Suprapubic skin (tissue), 4 donors: ENCODE measurements around the gene HSPA1L. TPM values are rescaled to one million over a fixed set of nuclear protein-coding genes. Genes with fewer than 3 reads are reported as not detected.
"Not testable (repeated sequence)": the region's sequence is repeated elsewhere in the genome, so short reads cannot be mapped to it uniquely, and the experiment has no call there.

Experiments used
- DNase-seq, 2 donors: peaks; one replicate each; pipeline ENCODE4 v3.0.0-alpha.2; 2019; ENCODE audit warnings: low spot score in 2 of 2
- H3K27ac ChIP-seq: fragments of 200-600 bp; sonication (generic); one replicate; pipeline ENCODE4 v1.5.1; 2019
- H3K27me3 ChIP-seq: fragments of 200-600 bp; sonication (generic); one replicate; pipeline ENCODE4 v1.5.1; 2019
- H3K36me3 ChIP-seq: fragments of 200-600 bp; sonication (generic); one replicate; pipeline ENCODE4 v1.5.1; 2019
- H3K4me1 ChIP-seq: fragments of 200-600 bp; sonication (generic); one replicate; pipeline ENCODE4 v1.5.1; 2019
- H3K4me3 ChIP-seq: fragments of 200-600 bp; sonication (generic); one replicate; pipeline ENCODE4 v1.5.1; 2019; ENCODE audit warnings: mild to moderate bottlenecking
- H3K9me3 ChIP-seq: fragments of 200-600 bp; sonication (generic); one replicate; pipeline ENCODE4 v1.5.1; 2019
- EP300 ChIP-seq: sonication (generic); formaldehyde crosslinking; IDR thresholded peaks from one replicate; pipeline ENCODE4 v1.6.1; 2017; ENCODE audit warnings: antibody characterized with exemption
- POLR2A ChIP-seq, 2 donors: fragments of 450-650 bp; IDR thresholded peaks; one replicate each; pipeline ENCODE4 v1.6.1; 2017; ENCODE audit warnings: antibody characterized with exemption in 2 of 2, mild to moderate bottlenecking in 2 of 2, moderate library complexity in 2 of 2
- POLR2AphosphoS5 ChIP-seq, 3 donors: sonication (generic); formaldehyde crosslinking; IDR thresholded peaks; one replicate each; pipeline ENCODE4 v1.6.1; 2017; ENCODE audit warnings: antibody characterized with exemption in 3 of 3
- WGBS: methylation state at CpG from one replicate; pipeline ENCODE4 v1.1.5; 2018; 5-methylcytosine and 5-hydroxymethylcytosine counted together
- total RNA-seq, 4 donors: library from RNA; depleted of rRNA; stranded (reverse); fragments of >200 nt; gene quantifications; one replicate each; pipeline ENCODE4 v1.1.0, GENCODE V29; 2016
- TF ChIP-seq, protein P1 (sequence below), 2 donors: fragments of 200-600 bp in 1 of 2; fragments of 450-650 bp in 1 of 2; sonication (generic) in 1 of 2; IDR thresholded peaks; one replicate each; pipeline ENCODE4 v1.5.1; 2016 to 2019; ENCODE audit warnings: antibody characterized with exemption in 2 of 2, mild to moderate bottlenecking in 1 of 2, moderate library complexity in 1 of 2

The HSPA1L gene
- total RNA-seq, 4 donors from 2014 or later, result 0.83 to 3.1 (median 1.8) TPM

- TF ChIP-seq POLR2A (IDR thresholded peaks at IDR 0.05), result no peak
- no peak for TF ChIP-seq EP300
- no peak for TF ChIP-seq POLR2AphosphoS5 (IDR thresholded peaks at IDR 0.05)
- TF ChIP-seq, protein P1, sequence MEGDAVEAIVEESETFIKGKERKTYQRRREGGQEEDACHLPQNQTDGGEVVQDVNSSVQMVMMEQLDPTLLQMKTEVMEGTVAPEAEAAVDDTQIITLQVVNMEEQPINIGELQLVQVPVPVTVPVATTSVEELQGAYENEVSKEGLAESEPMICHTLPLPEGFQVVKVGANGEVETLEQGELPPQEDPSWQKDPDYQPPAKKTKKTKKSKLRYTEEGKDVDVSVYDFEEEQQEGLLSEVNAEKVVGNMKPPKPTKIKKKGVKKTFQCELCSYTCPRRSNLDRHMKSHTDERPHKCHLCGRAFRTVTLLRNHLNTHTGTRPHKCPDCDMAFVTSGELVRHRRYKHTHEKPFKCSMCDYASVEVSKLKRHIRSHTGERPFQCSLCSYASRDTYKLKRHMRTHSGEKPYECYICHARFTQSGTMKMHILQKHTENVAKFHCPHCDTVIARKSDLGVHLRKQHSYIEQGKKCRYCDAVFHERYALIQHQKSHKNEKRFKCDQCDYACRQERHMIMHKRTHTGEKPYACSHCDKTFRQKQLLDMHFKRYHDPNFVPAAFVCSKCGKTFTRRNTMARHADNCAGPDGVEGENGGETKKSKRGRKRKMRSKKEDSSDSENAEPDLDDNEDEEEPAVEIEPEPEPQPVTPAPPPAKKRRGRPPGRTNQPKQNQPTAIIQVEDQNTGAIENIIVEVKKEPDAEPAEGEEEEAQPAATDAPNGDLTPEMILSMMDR (IDR thresholded peaks at IDR 0.05), result no peak
- no peak overlapping the region for H3K27ac ChIP-seq
- H3K9me3 ChIP-seq, result no peaks in the 10 kb centered on the region
- H3K4me3 ChIP-seq, result no peak overlapping the region
- no peaks in the 10 kb centered on the region for H3K27me3 ChIP-seq
- DNase-seq, result no peak
- 93% methylated on average over 6 of the region's 7 CpGs for WGBS
- peaks cover 32% of the 10 kb centered on the region for H3K36me3 ChIP-seq
- peaks cover 27% of the 10 kb centered on the region for H3K4me1 ChIP-seq
Measured at GRCh38 chr6:31861150-31861549, 46.1 kb upstream of the HSPA1L start.

DNA sequence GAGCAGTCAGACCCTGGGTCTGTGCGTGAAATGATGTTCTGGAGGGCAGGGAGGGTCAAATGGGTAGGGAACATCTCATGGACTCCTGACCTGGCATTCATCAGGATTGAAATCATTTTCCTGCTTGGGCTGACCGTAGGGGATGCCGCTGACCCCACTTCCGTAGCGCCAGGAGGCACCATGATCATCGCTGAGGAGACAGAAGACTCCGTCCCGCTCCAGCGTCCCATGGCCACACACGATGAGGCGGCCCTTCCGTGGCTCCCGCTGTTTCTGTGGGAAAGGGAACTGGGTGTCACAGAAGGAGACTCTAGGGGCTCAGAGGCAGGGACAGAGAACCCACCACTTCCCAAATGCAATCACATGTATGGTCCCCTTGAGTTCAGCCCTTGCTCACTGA lies 45.3 kb upstream of the HSPA1L start:
- Histone ChIP-seq H3K4me1 (peaks cover 27% of the 10 kb centered on the region), H3K27ac (no peak overlapping the region), H3K4me3 (no peak overlapping the region), H3K9me3 (no peaks in the 10 kb centered on the region), H3K36me3 (peaks cover 32% of the 10 kb centered on the region), H3K27me3 (no peaks in the 10 kb centered on the region)
- 93% methylated on average over 7 of the region's 13 CpGs for WGBS
- DNase-seq, result no peak
- no peak for TF ChIP-seq POLR2AphosphoS5 (IDR thresholded peaks at IDR 0.05)
- TF ChIP-seq, protein P1 (IDR thresholded peaks at IDR 0.05), result no peak
- TF ChIP-seq POLR2A (IDR thresholded peaks at IDR 0.05), result no peak
- TF ChIP-seq EP300, result no peak

- Histone ChIP-seq H3K27me3 (no peaks in the 10 kb centered on the region), H3K4me1 (peaks cover 27% of the 10 kb centered on the region), H3K27ac (no peak overlapping the region), H3K9me3 (no peaks in the 10 kb centered on the region), H3K36me3 (peaks cover 32% of the 10 kb centered on the region), H3K4me3 (no peak overlapping the region)
- DNase-seq, result no peak
- 91% methylated on average over 10 of the region's 11 CpGs for WGBS
- TF ChIP-seq, protein P1 (IDR thresholded peaks at IDR 0.05), result no peak
- TF ChIP-seq POLR2AphosphoS5 (IDR thresholded peaks at IDR 0.05), result no peak
- TF ChIP-seq POLR2A (IDR thresholded peaks at IDR 0.05), result no peak
- no peak for TF ChIP-seq EP300
Measured at GRCh38 chr6:31859923-31860322, 44.8 kb upstream of the HSPA1L start.

DNA sequence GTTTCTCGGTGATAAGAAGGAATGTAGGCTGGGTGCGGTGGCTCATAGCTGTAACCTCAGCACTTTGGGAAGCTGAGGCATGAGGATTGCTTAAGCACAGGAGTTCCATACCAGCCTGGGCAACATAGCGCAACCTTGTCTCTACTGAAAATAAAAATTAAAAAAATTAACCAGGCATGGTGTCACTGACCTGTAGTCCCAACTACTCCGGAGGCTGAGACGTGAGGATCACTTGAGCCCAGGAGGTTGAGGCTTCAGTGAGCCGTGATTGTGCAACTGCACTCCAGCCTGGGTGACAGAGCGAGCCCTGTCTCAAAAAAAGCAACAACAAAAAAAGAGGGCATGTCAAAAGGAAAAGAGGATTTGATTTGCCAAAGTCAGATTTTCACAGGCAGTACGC lies 43.6 kb upstream of the HSPA1L start:
- no peak for TF ChIP-seq POLR2AphosphoS5 (IDR thresholded peaks at IDR 0.05)
- no peak for TF ChIP-seq POLR2A (IDR thresholded peaks at IDR 0.05)
- TF ChIP-seq EP300, result no peak
- TF ChIP-seq, protein P1 (IDR thresholded peaks at IDR 0.05), result no peak
- WGBS, result 89% methylated on average over 8 of the region's 8 CpGs
- peaks cover 32% of the 10 kb centered on the region for H3K36me3 ChIP-seq

DNA sequence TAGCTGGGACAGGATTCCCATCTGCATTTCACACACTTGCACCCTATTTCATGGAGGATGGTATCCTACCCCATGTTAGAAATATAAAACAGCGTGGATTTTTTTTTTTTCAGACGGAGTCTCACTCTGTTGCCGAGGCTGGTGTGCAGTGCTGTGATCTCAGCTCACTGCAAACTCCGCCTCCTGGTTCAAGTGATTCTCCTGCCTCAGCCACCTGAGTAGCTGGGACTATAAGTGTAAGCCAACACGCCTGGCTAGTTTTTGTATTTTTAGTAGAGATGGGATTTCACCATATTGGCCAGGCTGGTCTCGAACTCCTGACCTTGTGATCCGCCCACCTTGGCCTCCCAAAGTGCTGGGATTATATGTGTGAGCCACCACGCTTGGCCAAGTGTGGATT lies 42.7 kb upstream of the HSPA1L start:
- H3K36me3 ChIP-seq, result peaks cover 32% of the 10 kb centered on the region
- H3K27ac ChIP-seq, H3K9me3 ChIP-seq, H3K4me3 ChIP-seq, DNase-seq, H3K27me3 ChIP-seq: not testable (repeated sequence)
- 93% methylated on average over 8 of the region's 8 CpGs for WGBS
- peaks cover 15% of the 10 kb centered on the region for H3K4me1 ChIP-seq

More for the DNA sequence above, 43.6 kb upstream of the HSPA1L start:
- H3K27ac ChIP-seq, result no peak overlapping the region
- H3K9me3 ChIP-seq, result no peaks in the 10 kb centered on the region
- peaks cover 22% of the 10 kb centered on the region for H3K4me1 ChIP-seq
- DNase-seq, result no peak
- no peaks in the 10 kb centered on the region for H3K27me3 ChIP-seq
- H3K4me3 ChIP-seq, result no peak overlapping the region

DNA sequence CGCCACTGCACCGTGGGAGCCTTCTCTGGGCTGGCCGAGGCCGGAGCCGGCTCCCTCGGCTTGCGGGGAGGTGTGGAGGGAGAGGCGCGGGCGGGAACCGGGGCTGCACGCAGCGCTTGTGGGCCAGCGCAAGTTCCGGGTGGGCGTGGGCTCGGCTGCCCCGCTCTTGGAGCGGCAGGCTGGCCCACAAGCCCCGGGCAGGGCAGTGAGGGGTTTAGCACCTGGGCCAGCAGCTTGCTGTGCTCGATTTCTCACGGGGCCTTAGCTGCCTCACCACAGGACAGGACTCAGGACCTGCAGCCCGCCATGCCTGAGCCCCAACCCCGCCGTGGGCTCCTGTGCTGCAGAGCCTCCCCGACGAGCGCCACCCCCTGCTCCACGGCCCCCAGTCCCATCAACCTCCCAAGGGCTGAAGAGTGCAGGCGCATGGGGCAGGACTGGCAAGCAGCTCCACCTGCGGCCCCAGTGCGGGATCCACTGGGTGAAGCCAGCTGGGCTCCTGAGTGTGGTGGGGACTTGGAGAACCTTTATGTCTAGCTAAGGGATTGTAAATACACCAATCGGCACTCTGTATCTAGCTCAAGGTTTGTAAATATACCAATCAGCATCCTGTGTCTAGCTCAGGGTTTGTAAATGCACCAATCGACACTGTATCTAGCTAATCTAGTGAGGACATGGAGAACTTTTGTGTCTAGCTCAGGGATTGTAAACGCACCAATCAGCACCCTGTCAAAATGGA lies 37.1 kb upstream of the HSPA1L start:
- not testable (repeated sequence) for DNase-seq, H3K36me3 ChIP-seq, H3K27ac ChIP-seq, H3K4me3 ChIP-seq, H3K4me1 ChIP-seq, H3K9me3 ChIP-seq, H3K27me3 ChIP-seq
- 82% methylated on average over 16 of the region's 35 CpGs for whole genome bisulfite sequencing
